Suprapubic skin (tissue), 3 donors: ENCODE data around the gene PSME3IP1.

ENCODE experiments used
- CTCF ChIP-seq, 2 donors: fragments of 200-600 bp in 1 of 2; fragments of 450-650 bp in 1 of 2; sonication (generic) in 1 of 2; IDR thresholded peaks; one replicate each; pipeline ENCODE4 v1.5.1; 2016 to 2019; ENCODE audit warnings: antibody characterized with exemption in 2 of 2, mild to moderate bottlenecking in 1 of 2, moderate library complexity in 1 of 2
- POLR2AphosphoS5 ChIP-seq, 3 donors: sonication (generic); formaldehyde crosslinking; IDR thresholded peaks; one replicate each; pipeline ENCODE4 v1.6.1; 2017; ENCODE audit warnings: antibody characterized with exemption in 3 of 3

GRCh38 chr16:57106767-57107166, 79.1 kb downstream of the PSME3IP1 start:
- no peak for TF ChIP-seq CTCF (IDR thresholded peaks at IDR 0.05)
- no peak for TF ChIP-seq POLR2AphosphoS5 (IDR thresholded peaks at IDR 0.05)
